Measurements from ENCODE around the gene CACNG7. TPM values are rescaled to one million over a fixed set of nuclear protein-coding genes. Genes with fewer than 3 reads are reported as not detected.
"Not testable (repeated sequence)": the region's sequence is repeated elsewhere in the genome, so short reads cannot be mapped to it uniquely, and the experiment has no call there.

CACNG7 gene
- total RNA-seq, 2 experiments from 2014 or later: not detected

DNA sequence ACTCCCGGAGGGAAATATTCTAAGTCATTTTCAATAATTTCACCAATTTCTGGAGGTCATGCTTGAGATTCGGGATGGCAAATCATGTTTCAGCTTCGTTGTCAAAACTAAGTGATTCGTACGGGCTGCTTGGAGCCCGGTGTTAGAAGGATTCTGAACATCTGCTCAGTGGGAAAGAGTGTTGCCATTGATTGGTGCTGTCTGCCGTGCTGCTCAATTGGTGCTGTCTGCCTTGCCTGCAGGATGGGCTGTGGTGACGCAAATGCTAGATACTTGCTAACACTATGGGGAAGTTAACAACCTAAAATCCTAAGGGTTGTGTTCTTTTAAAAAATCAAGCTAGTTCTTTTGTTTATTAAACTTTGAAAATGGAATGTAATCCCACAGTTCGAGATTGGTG, 36.4 kb downstream of the CACNG7 start:
- H3K36me3 Mint-ChIP-seq (ENCODE audit: low read depth): no peaks in the 10 kb centered on the region
- no peak for ATAC-seq
- H3K27me3 Mint-ChIP-seq (ENCODE audit: low read depth): peaks cover 27% of the 10 kb centered on the region
- ChIA-PET POLR2A (no interaction called here), CTCF (interaction anchor here (1.1 to 1.3 kb wide), 2 partner anchors 79 to 84 kb away, joined by 3 read pairs; no protein-coding TSS in a partner anchor)
- no peaks in the 10 kb centered on the region for H3K9me3 Mint-ChIP-seq (ENCODE audit: insufficient read depth)
- H3K4me1 Mint-ChIP-seq (ENCODE audit: low read depth): no peaks in the 10 kb centered on the region
- no peak overlapping the region for H3K4me3 Mint-ChIP-seq
- H3K27ac Mint-ChIP-seq: no peak overlapping the region
- DNase-seq: no peak

DNA sequence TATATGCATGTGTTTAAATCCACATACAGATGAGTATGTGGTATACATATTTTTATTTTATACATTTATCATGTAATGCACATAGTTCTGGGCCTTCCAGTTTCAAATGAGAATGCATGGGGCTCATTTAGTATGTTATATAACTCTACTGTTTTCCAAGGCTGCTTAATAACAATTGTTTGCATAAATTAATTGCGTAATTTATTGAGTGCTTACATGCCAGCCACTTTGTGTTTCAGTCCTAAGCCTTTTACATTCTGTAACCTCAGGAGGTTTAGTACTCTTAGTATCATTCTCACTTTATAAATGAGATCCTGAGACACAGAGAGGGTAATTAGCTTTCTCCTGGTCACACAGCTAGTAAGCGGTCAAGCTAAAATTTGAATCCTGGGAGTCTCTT, 36.9 kb downstream of the CACNG7 start:
- ChIA-PET POLR2A (no interaction called here), CTCF (no interaction called here)
- Mint-ChIP-seq H3K4me1 (ENCODE audit: low read depth) (no peaks in the 10 kb centered on the region), H3K36me3 (ENCODE audit: low read depth) (no peaks in the 10 kb centered on the region), H3K27me3 (ENCODE audit: low read depth) (peaks cover 25% of the 10 kb centered on the region), H3K9me3 (ENCODE audit: insufficient read depth) (no peaks in the 10 kb centered on the region), H3K4me3 (no peak overlapping the region), H3K27ac (no peak overlapping the region)
- no peak for DNase-seq
- ATAC-seq: no peak

DNA sequence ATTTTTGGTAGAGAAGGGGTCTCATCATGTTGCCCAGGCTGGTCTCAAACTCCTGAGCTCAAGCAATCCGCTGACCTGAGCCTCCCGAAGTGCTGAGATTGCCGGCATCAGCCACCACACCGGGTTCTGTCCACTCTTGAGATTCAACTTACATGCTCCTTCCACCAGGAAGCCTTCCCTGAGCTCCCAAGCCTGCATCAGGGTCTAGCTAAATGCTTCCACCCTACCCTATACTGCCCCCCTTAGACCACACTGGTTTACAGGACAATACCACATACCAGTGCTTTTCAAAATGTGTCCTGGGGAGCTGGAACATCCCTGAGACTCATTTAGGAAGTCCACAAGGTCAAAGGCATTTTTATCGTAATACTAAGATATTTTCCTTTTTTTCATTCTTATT, 38.5 kb downstream of the CACNG7 start:
- Mint-ChIP-seq H3K27ac (no peak overlapping the region), H3K4me1 (ENCODE audit: low read depth) (no peaks in the 10 kb centered on the region), H3K4me3 (no peak overlapping the region), H3K36me3 (ENCODE audit: low read depth) (no peaks in the 10 kb centered on the region), H3K27me3 (ENCODE audit: low read depth) (peaks cover 14% of the 10 kb centered on the region), H3K9me3 (ENCODE audit: insufficient read depth) (no peaks in the 10 kb centered on the region)
- ATAC-seq (no peak), DNase-seq (no peak)
- ChIA-PET POLR2A (no interaction called here), CTCF (interaction anchor here (1.2 kb wide), 1 partner anchor 105 kb away, joined by 3 read pairs; no protein-coding TSS in a partner anchor)

DNA sequence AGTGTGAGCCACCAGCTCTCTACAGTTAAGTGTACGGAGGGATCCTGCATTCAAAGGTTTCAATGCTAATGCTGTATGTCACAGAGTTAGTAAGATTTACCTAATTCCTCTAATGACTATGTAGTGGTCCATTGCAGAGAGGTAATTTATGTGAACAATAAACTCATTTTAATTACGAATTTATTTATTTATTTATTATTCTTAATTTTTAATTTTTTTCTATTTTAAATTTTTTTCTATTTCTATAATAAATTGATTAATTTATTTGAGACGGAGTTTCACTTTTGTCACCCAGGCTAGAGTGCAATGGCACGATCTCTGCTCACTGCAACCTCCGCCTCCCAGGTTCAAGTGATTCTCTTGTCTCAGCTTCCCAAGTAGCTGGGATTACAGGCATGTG, 39.5 kb downstream of the CACNG7 start:
- CTCF ChIA-PET: not testable (repeated sequence)

DNA sequence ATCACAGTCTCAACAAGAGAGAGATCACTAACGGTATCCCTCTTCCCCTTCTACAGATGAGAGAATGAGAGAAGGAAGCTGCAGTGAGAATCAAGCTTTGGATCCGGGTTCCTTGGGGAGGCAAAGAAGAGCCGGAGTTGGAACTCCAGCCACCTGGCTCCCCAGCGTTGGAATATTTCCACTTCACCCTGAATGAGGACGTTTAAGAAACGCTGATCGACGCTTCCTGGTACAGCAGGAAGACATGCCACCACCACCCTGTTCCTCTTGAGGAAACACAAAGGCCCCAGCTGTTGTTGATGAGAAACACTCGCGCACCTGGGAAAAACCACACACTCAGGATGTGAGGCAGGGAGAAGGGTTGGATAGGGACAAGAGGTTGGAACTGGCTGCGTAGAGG, 42.4 kb downstream of the CACNG7 start:
- ATAC-seq (no peak), DNase-seq (no peak)
- H3K4me1 Mint-ChIP-seq (ENCODE audit: low read depth): no peaks in the 10 kb centered on the region
- H3K27ac Mint-ChIP-seq: no peak overlapping the region
- POLR2A ChIA-PET: no interaction called here
- H3K4me3 Mint-ChIP-seq: no peak overlapping the region
- no peaks in the 10 kb centered on the region for H3K9me3 Mint-ChIP-seq (ENCODE audit: insufficient read depth)
- CTCF ChIA-PET: no interaction called here
- H3K27me3 Mint-ChIP-seq (ENCODE audit: low read depth): peaks cover 6% of the 10 kb centered on the region
- H3K36me3 Mint-ChIP-seq (ENCODE audit: low read depth): no peaks in the 10 kb centered on the region

More for the DNA sequence above, 39.5 kb downstream of the CACNG7 start:
- POLR2A ChIA-PET; H3K36me3 Mint-ChIP-seq (ENCODE audit: low read depth); H3K9me3 Mint-ChIP-seq (ENCODE audit: insufficient read depth); H3K4me1 Mint-ChIP-seq (ENCODE audit: low read depth); DNase-seq; H3K27me3 Mint-ChIP-seq (ENCODE audit: low read depth); H3K27ac Mint-ChIP-seq; ATAC-seq; H3K4me3 Mint-ChIP-seq: not testable (repeated sequence)

DNA sequence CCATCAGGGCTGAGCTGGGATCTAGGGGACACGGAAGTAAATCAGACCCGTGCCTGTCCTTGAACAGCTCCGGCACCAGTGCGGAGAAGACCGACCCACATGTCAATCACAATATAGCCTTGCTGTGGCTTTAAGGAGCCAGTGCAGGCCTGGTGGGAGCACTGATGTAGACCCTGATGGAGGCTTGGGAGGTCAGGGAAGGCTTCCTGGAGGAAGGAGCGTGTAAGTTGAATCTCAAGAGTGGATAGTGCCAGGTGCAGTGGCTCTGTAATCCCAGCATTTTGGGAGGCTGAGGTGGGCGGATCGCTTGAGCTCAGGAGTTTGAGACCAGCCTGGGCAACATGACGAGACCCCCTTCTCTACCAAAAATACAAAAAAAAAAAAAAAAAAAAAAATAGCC, 42.9 kb downstream of the CACNG7 start:
- no peaks in the 10 kb centered on the region for H3K4me1 Mint-ChIP-seq (ENCODE audit: low read depth)

DNA sequence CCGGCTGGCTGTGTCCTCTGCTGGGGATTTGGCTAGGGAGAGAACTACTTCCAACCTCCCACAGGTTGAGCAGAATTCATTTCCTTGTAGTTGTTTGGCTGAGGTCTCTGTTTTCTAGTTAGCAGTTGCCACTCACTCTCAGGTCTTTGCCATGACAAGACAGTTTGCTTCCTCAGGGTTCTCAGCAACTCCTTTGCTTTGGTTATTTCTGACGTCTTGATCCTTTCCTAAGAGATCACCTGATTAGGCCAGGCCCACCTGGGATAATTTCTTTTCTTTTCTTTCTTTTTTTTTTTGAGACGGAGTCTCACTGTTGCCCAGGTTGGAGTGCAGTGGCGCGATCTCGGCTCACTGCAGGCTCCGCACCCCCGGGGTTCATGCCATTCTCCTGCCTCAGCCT, 44.3 kb downstream of the CACNG7 start:
- ChIA-PET CTCF (no interaction called here), POLR2A (no interaction called here)
- H3K27me3 Mint-ChIP-seq (ENCODE audit: low read depth): peaks cover 20% of the 10 kb centered on the region
- H3K4me1 Mint-ChIP-seq (ENCODE audit: low read depth): no peaks in the 10 kb centered on the region
- DNase-seq (no peak), ATAC-seq (no peak)
- H3K9me3 Mint-ChIP-seq (ENCODE audit: insufficient read depth): no peaks in the 10 kb centered on the region
- no peaks in the 10 kb centered on the region for H3K36me3 Mint-ChIP-seq (ENCODE audit: low read depth)
- H3K4me3 Mint-ChIP-seq: no peak overlapping the region
- no peak overlapping the region for H3K27ac Mint-ChIP-seq

More for the DNA sequence above, 42.9 kb downstream of the CACNG7 start:
- H3K27me3 Mint-ChIP-seq (ENCODE audit: low read depth): peaks cover 10% of the 10 kb centered on the region
- H3K4me3 Mint-ChIP-seq: no peak overlapping the region
- H3K36me3 Mint-ChIP-seq (ENCODE audit: low read depth): no peaks in the 10 kb centered on the region
- ChIA-PET POLR2A (no interaction called here), CTCF (no interaction called here)
- ATAC-seq: no peak
- no peak overlapping the region for H3K27ac Mint-ChIP-seq
- no peaks in the 10 kb centered on the region for H3K9me3 Mint-ChIP-seq (ENCODE audit: insufficient read depth)
- DNase-seq: no peak

DNA sequence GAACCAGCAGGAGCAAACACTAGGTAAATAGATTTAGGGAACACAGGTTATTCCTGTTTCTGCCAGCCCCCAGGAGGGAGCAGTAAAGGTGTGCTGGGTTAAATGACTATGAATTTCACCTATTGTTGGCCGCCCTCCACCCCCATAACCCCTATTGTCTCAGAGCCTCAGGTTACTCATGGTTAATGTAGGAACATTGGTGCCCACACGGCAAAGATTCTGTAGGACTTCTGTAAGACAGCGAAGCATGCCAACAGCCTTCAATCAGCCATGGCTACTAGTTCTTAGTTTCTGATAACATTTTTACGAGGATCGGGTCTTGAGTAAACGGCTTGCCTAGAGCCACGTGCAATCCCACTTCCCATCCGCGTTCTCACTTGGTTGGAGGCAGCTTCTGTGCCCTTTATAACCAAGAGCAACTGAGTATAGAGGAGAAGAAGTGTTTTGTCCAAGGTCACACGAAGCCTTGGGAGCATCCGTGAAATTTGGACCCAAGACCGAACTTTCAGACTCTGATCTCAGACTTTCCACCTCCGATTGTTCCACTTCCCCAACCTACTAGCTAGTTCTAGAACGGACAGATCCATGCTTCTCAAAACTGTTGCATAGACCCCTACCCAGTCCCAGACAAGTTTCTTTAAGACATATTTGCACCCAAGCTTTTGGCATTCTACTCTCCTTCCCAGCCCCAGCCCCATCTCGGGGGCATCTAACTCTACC, 48.5 kb downstream of the CACNG7 start:
- Mint-ChIP-seq H3K9me3 (ENCODE audit: insufficient read depth) (no peaks in the 10 kb centered on the region), H3K36me3 (ENCODE audit: low read depth) (no peaks in the 10 kb centered on the region), H3K4me1 (ENCODE audit: low read depth) (no peaks in the 10 kb centered on the region), H3K27me3 (ENCODE audit: low read depth) (peaks cover 55% of the 10 kb centered on the region), H3K4me3 (no peak overlapping the region), H3K27ac (no peak overlapping the region)
- DNase-seq (no peak), ATAC-seq (no peak)
- ChIA-PET CTCF (no interaction called here), POLR2A (no interaction called here)

DNA sequence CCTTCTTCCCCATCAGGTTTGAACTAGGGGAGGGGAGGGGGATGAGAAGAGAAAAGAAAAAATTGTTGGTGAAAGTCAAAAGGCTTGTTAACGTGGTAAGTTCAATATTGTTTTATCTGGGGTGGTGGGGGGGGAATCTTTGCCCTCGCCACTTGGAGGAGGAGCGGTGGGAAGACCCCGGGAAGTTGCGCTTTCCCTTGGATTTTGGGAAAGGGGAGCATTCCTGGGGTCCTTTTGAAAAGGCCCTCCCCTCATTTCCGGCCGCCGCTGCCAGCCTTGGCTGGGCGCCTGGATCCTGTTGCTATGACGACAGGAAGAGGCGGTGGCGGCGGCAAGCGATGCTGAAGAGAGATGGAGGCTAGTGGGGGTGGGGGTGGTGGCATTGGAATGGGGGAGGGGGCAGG, 49.1 kb downstream of the CACNG7 start:
- no peaks in the 10 kb centered on the region for H3K9me3 Mint-ChIP-seq (ENCODE audit: insufficient read depth)
- ChIA-PET CTCF (no interaction called here), POLR2A (no interaction called here)
- H3K36me3 Mint-ChIP-seq (ENCODE audit: low read depth): no peaks in the 10 kb centered on the region
- H3K4me3 Mint-ChIP-seq: no peak overlapping the region
- ATAC-seq (no peak), DNase-seq (no peak)
- no peak overlapping the region for H3K27ac Mint-ChIP-seq
- peaks cover 57% of the 10 kb centered on the region for H3K27me3 Mint-ChIP-seq (ENCODE audit: low read depth)
- H3K4me1 Mint-ChIP-seq (ENCODE audit: low read depth): no peaks in the 10 kb centered on the region

DNA sequence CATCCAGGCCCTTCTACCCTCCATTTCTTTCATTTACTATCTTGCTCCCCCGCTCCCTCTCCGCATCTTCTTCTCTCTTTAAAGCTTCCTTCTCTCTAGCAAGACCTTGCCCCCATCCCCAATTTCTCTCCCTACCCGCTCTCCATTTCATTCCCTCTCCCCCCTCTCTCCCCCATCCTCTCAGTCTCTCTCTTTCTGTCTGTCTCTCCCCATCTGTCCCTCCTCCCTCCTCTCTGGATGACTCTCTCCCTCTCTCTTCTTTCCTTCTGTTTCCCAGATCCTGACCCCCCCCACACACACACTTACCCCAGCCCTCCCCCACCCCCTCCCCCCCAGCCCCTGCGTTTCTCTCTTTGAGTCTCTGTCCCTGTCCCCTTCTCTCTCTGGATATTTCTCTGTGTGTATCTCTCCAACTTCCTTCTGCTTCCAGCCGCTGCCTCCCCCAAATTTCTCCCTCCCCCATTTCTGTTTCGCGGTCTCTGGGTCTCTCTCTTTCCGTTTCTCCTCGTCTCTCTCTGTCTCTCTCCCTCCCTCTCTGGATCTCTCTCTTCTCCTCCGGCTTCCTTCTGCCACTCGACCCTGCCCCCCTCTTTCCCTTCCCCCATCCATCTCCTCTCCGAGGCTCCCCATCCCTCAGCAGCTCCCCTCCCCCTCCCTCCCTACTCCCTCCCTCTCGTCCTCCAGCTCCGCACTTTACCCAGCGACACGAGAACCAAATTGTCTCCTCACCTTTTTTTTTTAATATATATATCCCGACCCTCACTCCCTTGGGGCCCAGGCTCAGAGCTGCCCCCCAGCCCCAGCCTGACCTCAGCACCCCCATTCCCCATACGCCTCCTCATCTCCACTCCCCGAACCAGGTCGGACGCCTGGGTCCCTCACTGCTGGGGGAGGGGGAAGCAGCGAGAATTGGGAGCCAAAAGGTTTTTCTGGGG, 50.0 kb downstream of the CACNG7 start:
- H3K36me3 Mint-ChIP-seq (ENCODE audit: low read depth): no peaks in the 10 kb centered on the region
- H3K4me3 Mint-ChIP-seq: no peak overlapping the region
- ATAC-seq (no peak), DNase-seq (no peak)
- CTCF ChIA-PET: no interaction called here
- peaks cover 63% of the 10 kb centered on the region for H3K27me3 Mint-ChIP-seq (ENCODE audit: low read depth)
- no peaks in the 10 kb centered on the region for H3K4me1 Mint-ChIP-seq (ENCODE audit: low read depth)
- POLR2A ChIA-PET: no interaction called here
- no peaks in the 10 kb centered on the region for H3K9me3 Mint-ChIP-seq (ENCODE audit: insufficient read depth)
- H3K27ac Mint-ChIP-seq: no peak overlapping the region

DNA sequence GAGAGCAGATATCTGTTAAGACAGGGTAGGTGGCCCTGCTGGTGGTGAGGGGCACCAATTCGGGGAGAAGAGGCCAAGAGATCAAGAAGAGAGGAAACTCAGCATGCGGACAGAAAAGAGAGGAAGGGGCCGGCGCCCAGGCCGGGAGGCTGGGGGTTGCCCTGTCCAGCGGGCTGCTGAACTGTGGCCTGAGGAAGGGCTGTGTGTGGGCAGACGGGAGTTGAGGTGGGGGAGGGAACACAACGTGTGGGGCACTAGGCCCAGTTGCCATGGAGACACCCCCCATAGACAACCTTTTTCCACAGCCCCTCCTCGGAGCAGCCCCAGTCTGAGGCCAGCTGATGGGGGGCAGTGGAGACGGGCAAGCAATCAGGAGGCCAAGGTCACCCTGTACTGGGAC, 51.1 kb downstream of the CACNG7 start:
- DNase-seq (no peak), ATAC-seq (no peak)
- peaks cover 73% of the 10 kb centered on the region for H3K27me3 Mint-ChIP-seq (ENCODE audit: low read depth)
- no peaks in the 10 kb centered on the region for H3K4me1 Mint-ChIP-seq (ENCODE audit: low read depth)
- ChIA-PET CTCF (no interaction called here), POLR2A (no interaction called here)
- no peaks in the 10 kb centered on the region for H3K9me3 Mint-ChIP-seq (ENCODE audit: insufficient read depth)
- no peaks in the 10 kb centered on the region for H3K36me3 Mint-ChIP-seq (ENCODE audit: low read depth)
- no peak overlapping the region for H3K27ac Mint-ChIP-seq
- no peak overlapping the region for H3K4me3 Mint-ChIP-seq

DNA sequence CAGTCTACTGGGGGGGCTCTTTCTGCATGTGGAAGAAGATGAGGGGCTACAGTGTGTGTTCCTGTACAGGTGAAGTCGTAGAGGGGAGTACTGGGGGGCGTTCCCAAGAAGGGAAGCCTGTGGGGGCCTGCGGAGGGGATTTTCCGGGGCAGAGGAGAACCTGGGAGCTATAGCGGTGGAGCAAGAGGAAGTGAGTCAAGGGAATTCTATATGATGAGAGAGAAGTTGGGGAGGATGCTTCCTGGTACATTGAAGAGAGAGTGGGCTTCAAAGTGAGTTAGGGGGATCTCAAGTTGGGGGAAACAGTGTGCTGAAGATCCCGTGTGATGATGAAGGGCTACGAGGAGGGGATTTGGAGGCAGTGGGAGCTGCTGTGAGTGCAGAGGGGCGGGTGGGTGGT, 51.8 kb downstream of the CACNG7 start:
- no peak for ATAC-seq

More for the DNA sequence above, 51.8 kb downstream of the CACNG7 start:
- Mint-ChIP-seq H3K27ac (no peak overlapping the region), H3K36me3 (ENCODE audit: low read depth) (no peaks in the 10 kb centered on the region), H3K27me3 (ENCODE audit: low read depth) (peaks cover 73% of the 10 kb centered on the region), H3K9me3 (ENCODE audit: insufficient read depth) (no peaks in the 10 kb centered on the region), H3K4me3 (no peak overlapping the region), H3K4me1 (ENCODE audit: low read depth) (no peaks in the 10 kb centered on the region)
- no peak for DNase-seq
- ChIA-PET POLR2A (no interaction called here), CTCF (no interaction called here)

Data from activated CD8-positive, alpha-beta T cell treated with anti-CD3 and anti-CD28 coated beads, Interleukin-2, amount 10 ng/mL, durations not matched to agents 7 days and 5 days (primary cell).